Measurements from ENCODE around the gene DGCR8.

- TF ChIP-seq, protein P1, sequence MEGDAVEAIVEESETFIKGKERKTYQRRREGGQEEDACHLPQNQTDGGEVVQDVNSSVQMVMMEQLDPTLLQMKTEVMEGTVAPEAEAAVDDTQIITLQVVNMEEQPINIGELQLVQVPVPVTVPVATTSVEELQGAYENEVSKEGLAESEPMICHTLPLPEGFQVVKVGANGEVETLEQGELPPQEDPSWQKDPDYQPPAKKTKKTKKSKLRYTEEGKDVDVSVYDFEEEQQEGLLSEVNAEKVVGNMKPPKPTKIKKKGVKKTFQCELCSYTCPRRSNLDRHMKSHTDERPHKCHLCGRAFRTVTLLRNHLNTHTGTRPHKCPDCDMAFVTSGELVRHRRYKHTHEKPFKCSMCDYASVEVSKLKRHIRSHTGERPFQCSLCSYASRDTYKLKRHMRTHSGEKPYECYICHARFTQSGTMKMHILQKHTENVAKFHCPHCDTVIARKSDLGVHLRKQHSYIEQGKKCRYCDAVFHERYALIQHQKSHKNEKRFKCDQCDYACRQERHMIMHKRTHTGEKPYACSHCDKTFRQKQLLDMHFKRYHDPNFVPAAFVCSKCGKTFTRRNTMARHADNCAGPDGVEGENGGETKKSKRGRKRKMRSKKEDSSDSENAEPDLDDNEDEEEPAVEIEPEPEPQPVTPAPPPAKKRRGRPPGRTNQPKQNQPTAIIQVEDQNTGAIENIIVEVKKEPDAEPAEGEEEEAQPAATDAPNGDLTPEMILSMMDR (IDR thresholded peaks at IDR 0.05): no peak
- TF ChIP-seq POLR2A (IDR thresholded peaks at IDR 0.05): no peak
- TF ChIP-seq POLR2AphosphoS5 (IDR thresholded peaks at IDR 0.05): no peak
- no peak for TF ChIP-seq EP300 (IDR thresholded peaks at IDR 0.05)
These were observed 47.5 kb upstream of the DGCR8 start for GRCh38 chr22:20032407-20032991.
